Spleen (tissue), 7 donors: Measurements from ENCODE around the gene SLC66A1.

Experiments
- POLR2A ChIP-seq, 3 donors: fragments of 450-650 bp; IDR thresholded peaks; one replicate each; pipeline ENCODE4 v1.5.1; 2017; ENCODE audit warnings: antibody characterized with exemption in 3 of 3, mild to moderate bottlenecking in 1 of 3
- POLR2AphosphoS5 ChIP-seq, 3 donors: sonication (generic); formaldehyde crosslinking; IDR thresholded peaks; one replicate each; pipeline ENCODE4 v1.5.1; 2017; ENCODE audit warnings: antibody characterized with exemption in 3 of 3
- TF ChIP-seq, protein P1 (sequence below), 11 experiments: fragments of 200-600 bp in 7 of 11; fragments of 450-650 bp in 4 of 11; sonication (generic) in 4 of 11; IDR thresholded peaks in 8 of 11; conservative IDR thresholded peaks in 3 of 11; 1 replicate in 7 of 11; 2 replicates in 4 of 11; pipeline versions ENCODE4 v1.4.0 to v1.8.0; 2016 to 2021; ENCODE audit warnings: antibody characterized with exemption in 11 of 11, inconsistent platforms in 4 of 11, mild to moderate bottlenecking in 1 of 11
- donor health status: DM: no; HTN: no; CAD: no; lungs with moderate emphysema.
- donor health status: DM: no; HTN: no; CAD: no.
- donor health status: DM: no; HTN: no; CAD: no.

DNA sequence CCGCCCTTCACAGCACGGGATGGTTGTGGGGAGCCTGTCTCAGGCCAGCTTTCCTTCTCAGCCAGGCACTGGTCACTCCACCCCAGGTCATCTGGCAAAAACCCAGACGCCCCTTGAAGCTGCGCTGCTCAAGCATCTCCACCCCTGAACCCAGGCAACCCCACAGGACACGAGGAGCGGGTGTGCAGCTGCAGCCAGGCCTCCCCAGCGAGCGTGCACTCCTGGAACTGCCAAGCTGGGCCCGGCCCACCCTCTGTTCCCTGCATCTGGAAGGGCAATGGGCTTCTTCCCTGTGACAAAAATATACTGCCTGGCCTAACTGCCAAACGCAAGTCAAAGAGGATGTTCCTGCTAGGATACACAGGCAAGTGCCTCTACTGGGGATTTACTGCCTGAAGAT lies 39.7 kb downstream of the SLC66A1 start:
- TF ChIP-seq POLR2A (IDR thresholded peaks at IDR 0.05), result no peak
- TF ChIP-seq, protein P1, sequence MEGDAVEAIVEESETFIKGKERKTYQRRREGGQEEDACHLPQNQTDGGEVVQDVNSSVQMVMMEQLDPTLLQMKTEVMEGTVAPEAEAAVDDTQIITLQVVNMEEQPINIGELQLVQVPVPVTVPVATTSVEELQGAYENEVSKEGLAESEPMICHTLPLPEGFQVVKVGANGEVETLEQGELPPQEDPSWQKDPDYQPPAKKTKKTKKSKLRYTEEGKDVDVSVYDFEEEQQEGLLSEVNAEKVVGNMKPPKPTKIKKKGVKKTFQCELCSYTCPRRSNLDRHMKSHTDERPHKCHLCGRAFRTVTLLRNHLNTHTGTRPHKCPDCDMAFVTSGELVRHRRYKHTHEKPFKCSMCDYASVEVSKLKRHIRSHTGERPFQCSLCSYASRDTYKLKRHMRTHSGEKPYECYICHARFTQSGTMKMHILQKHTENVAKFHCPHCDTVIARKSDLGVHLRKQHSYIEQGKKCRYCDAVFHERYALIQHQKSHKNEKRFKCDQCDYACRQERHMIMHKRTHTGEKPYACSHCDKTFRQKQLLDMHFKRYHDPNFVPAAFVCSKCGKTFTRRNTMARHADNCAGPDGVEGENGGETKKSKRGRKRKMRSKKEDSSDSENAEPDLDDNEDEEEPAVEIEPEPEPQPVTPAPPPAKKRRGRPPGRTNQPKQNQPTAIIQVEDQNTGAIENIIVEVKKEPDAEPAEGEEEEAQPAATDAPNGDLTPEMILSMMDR (IDR thresholded peaks at IDR 0.05 in 8 of 11, conservative IDR thresholded peaks at IDR 0.05 in 3 of 11), result no peak
- peak in 2 of 3 donors; percentile 40 to 54 for TF ChIP-seq POLR2AphosphoS5 (IDR thresholded peaks at IDR 0.05)
